Ovary (tissue), 9 donors: ENCODE results near the gene GPSM3. TPM values are rescaled to one million over a fixed set of nuclear protein-coding genes. Genes with fewer than 3 reads are reported as not detected.
"Not testable (repeated sequence)": the region's sequence is repeated elsewhere in the genome, so short reads cannot be mapped to it uniquely, and the experiment has no call there.

Source experiments
- DNase-seq, 5 donors: peaks; one replicate each; pipeline ENCODE4 v3.0.0-alpha.2; 2019 to 2020
- H3K27ac ChIP-seq, 2 donors: fragments of 200-600 bp; one replicate each; pipeline versions ENCODE4 v1.5.1 to v1.8.0; 2019 to 2022
- H3K27me3 ChIP-seq: fragments of 200-600 bp; one replicate; pipeline ENCODE4 v1.8.0; 2022
- H3K36me3 ChIP-seq: fragments of 200-600 bp; sonication (generic); one replicate; pipeline ENCODE4 v1.5.1; 2019
- H3K4me1 ChIP-seq: one replicate; pipeline ENCODE4 v1.8.1; 2013; ENCODE audit warnings: mild to moderate bottlenecking, moderate library complexity; ENCODE audit not compliant: insufficient read depth
- H3K4me3 ChIP-seq: fragments of 200-600 bp; sonication (generic); one replicate; pipeline ENCODE4 v1.5.1; 2017
- H3K9me3 ChIP-seq, 2 donors: fragments of 200-600 bp in 1 of 2; sonication (generic) in 1 of 2; one replicate each; pipeline versions ENCODE4 v1.5.1 to v1.8.1; 2013 to 2019; ENCODE audit warnings: mild to moderate bottlenecking in 1 of 2, moderate library complexity in 1 of 2
- EP300 ChIP-seq: sonication (generic); formaldehyde crosslinking; IDR thresholded peaks from one replicate; pipeline ENCODE4 v1.6.1; 2017; ENCODE audit warnings: antibody characterized with exemption
- POLR2A ChIP-seq: fragments of 450-650 bp; IDR thresholded peaks from one replicate; pipeline ENCODE4 v1.6.1; 2017; ENCODE audit warnings: antibody characterized with exemption, mild to moderate bottlenecking, moderate library complexity
- WGBS, 3 donors: extraction: QIAGEN DNeasy Blood & Tissue Kit in 1 of 3; methylation state at CpG; one replicate each; pipeline versions ENCODE4 v1.1.5 to v1.1.7; 2013 to 2017; 5-methylcytosine and 5-hydroxymethylcytosine counted together
- intact Hi-C, 4 donors: fragments of 100-400 bp; cut with DNase I; formaldehyde crosslinking; loops; one replicate each; pipeline versions ENCODE4 v1.11.0 to v1.15.1; 2022 to 2023
- polyA plus RNA-seq, 2 donors: library from polyadenylated mRNA; stranded (reverse); fragments of 200-250 nt in 1 of 2; fragments of 350-450 nt in 1 of 2; fragmentation: Illumina TruSeq in 1 of 2; extraction: RNeasy Lipid Tissue Mini Kit (QIAGEN cat#74804) in 1 of 2; gene quantifications; one replicate each; pipeline ENCODE4 v1.2.3, GENCODE V29; 2013 to 2014
- total RNA-seq, 7 donors: library from RNA; depleted of rRNA in 2 of 7; stranded (reverse); fragments of >200 nt in 2 of 7; fragmentation: NEBNext Ultra II Directional in 3 of 7; extraction: Animal tissue kit (Norgen Biotek cat#: 25700) in 3 of 7; gene quantifications; one replicate each; pipeline versions ENCODE4 v1.1.0 to v1.2.4, GENCODE V29; 2016 to 2023
- TF ChIP-seq, protein P1 (sequence below), 3 donors: fragments of 450-650 bp in 2 of 3; fragments of 200-600 bp in 1 of 3; IDR thresholded peaks; one replicate each; pipeline versions ENCODE4 v1.5.1 to v1.8.0; 2016 to 2022; ENCODE audit warnings: antibody characterized with exemption in 3 of 3, mild to moderate bottlenecking in 1 of 3
- donor health status: DM: no; HTN: no; CAD: no; lungs with moderate emphysema.
- donor health status: DM: no; HTN: no; CAD: no.
- donor health status: Bipolar disorder and iron deficiency.
- donor health status: DM: yes; HTN: yes; CAD: no.
- donor health status: DM: no; HTN: no; CAD: no.
- donor health status: DM: yes; HTN: yes; CAD: no.

The GPSM3 gene
- total and polyA plus RNA-seq, 9 donors, result 3.1 to 8.7 (median 5.2) TPM

DNA sequence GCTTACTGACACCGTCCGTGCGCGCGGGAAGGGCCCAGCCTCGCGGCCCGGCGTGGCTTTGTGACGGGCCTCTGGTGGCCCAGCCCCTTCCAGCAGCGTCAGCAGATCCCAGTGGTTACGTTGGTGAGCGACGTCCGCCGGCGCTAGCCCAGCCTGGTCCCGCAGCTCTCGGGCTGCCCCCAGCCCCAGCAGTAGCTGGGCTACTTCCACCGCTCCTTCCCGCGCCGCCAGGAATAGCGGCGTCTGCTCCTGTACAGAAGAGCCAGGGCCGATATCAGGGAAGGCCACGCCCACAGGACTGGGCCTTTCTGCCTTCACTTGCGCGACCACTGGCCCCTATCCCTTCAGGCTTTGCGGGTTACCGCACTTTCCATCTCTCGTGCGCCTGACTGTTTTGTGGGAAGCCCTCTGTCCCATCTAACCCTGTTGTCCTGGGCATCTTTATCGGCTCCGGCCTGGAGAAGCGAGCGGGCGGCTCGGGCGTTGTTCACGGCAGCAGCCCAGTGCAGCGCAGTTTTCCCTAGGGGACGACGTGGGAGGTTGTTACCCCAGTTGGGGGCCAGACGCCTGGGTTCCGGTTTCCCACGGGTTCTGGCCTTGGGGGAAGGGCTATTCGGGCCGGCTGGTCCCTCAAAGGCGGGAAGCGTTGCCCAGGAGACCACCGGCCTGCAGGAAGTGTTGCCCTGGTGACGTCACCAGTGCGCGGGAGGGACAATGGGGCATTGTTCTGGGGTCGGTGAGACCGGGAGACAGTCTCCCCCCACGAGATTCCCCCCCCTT is 3.6 kb upstream of the GPSM3 start:
- Histone ChIP-seq H3K27me3 (no peaks in the 10 kb centered on the region), H3K27ac (peak overlapping the region; percentile 98), H3K36me3 (no peaks in the 10 kb centered on the region), H3K9me3 (no peaks in the 10 kb centered on the region), H3K4me3 (peak overlapping the region; percentile 83), H3K4me1 (peaks cover 3% of the 10 kb centered on the region)
- TF ChIP-seq POLR2A (peak; percentile 100), EP300 (peak; percentile 96)
- TF ChIP-seq, protein P1, sequence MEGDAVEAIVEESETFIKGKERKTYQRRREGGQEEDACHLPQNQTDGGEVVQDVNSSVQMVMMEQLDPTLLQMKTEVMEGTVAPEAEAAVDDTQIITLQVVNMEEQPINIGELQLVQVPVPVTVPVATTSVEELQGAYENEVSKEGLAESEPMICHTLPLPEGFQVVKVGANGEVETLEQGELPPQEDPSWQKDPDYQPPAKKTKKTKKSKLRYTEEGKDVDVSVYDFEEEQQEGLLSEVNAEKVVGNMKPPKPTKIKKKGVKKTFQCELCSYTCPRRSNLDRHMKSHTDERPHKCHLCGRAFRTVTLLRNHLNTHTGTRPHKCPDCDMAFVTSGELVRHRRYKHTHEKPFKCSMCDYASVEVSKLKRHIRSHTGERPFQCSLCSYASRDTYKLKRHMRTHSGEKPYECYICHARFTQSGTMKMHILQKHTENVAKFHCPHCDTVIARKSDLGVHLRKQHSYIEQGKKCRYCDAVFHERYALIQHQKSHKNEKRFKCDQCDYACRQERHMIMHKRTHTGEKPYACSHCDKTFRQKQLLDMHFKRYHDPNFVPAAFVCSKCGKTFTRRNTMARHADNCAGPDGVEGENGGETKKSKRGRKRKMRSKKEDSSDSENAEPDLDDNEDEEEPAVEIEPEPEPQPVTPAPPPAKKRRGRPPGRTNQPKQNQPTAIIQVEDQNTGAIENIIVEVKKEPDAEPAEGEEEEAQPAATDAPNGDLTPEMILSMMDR (IDR thresholded peaks at IDR 0.05), result no peak
- peak; percentile 95 to 97 (median 97) for DNase-seq
- 0 to 1% (median 1%) methylated on average over 40 to 58 of the region's 58 CpGs for WGBS, 3 donors
- intact Hi-C loops, result loop anchor here in 1 of 4 donors (10.0 kb wide), 1 partner anchor 779 kb away; no protein-coding TSS in a partner anchor

DNA sequence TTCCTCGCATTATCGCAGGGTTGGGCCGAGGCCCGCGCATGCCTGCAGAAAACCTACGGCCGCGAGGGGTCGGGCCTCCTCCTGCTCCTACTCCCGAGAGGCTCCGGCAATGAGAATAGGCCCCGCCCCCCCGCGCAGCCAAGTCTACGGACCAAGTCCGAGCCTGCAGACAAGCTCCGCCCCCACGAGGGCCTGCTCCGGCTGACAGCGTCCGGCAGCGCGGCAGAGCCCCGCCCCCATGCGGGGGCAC is 3.1 kb upstream of the GPSM3 start:
- 0 to 2% (median 1%) methylated on average over 14 to 25 of the region's 25 CpGs for WGBS, 3 donors
- peak overlapping the region; percentile 83 for H3K4me3 ChIP-seq
- no peaks in the 10 kb centered on the region for H3K27me3 ChIP-seq
- TF ChIP-seq EP300 (no peak), POLR2A (no peak)
- TF ChIP-seq, protein P1 (IDR thresholded peaks at IDR 0.05), result peak; percentile 72 to 91 (median 73)
- intact Hi-C loops, result loop anchor here in 1 of 4 donors (10.0 kb wide), 1 partner anchor 779 kb away; no protein-coding TSS in a partner anchor
- no peaks in the 10 kb centered on the region for H3K9me3 ChIP-seq
- H3K27ac ChIP-seq, result peak overlapping the region in 1 of 2 donors; percentile 98
- H3K4me1 ChIP-seq, result peaks cover 6% of the 10 kb centered on the region
- DNase-seq, result peak; percentile 100
- no peaks in the 10 kb centered on the region for H3K36me3 ChIP-seq

DNA sequence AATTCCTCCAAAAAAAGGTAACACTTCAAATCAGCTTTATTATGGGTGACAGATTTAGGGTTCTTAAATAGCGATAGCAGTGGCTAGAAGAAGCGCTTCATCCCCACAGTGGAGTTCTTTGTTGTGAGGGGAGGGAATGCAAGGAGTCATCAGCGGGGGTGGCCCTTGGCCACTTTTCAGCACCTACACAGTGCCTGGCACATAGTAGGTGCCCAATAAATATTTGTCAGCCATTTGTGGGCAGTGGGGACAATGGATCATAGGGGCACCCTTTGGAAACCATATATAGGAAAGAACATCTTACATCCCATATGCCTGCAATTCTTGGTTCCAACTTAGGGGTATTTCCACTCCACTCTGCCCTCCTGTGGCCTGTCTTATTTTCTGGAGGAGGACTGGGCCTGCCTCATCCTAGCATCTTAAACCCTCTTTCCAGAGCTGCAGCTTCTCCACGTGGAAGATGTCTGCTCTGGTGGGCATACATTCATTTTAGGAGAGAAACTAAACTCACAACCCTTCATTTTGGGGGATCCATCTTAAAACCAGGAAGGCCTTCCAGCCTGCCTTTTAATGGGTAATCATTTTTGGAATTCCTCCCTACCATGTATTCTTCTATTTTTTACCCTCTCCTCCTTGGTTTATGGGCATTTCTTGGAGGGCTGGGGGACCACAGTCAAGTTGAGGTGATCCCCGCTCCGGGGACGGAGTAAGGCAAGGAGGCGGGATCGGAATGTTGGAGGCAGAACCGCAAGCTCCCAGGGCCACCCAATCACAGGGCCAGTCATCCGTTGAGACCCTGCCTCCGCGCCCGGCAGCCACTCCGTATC is 2.6 kb upstream of the GPSM3 start:
- Histone ChIP-seq H3K36me3 (no peaks in the 10 kb centered on the region), H3K27ac (peak overlapping the region; percentile 63 to 85), H3K4me3 (peak overlapping the region; percentile 29), H3K27me3 (no peaks in the 10 kb centered on the region), H3K9me3 (no peaks in the 10 kb centered on the region), H3K4me1 (peaks cover 6% of the 10 kb centered on the region)
- TF ChIP-seq EP300 (no peak), POLR2A (peak; percentile 84)
- TF ChIP-seq, protein P1 (IDR thresholded peaks at IDR 0.05), result peak in 1 of 3 donors; percentile 42
- DNase-seq, result peak in 4 of 5 donors; percentile 52 to 65 (median 54)
- intact Hi-C loops, result loop anchor here in 1 of 4 donors (10.0 kb wide), 1 partner anchor 780 kb away; no protein-coding TSS in a partner anchor
- 15 to 16% (median 16%) methylated on average over 15 of the region's 15 CpGs for WGBS, 3 donors

GRCh38 chr6:32194388-32194787 is 1.9 kb upstream of the GPSM3 start:
- Histone ChIP-seq H3K27ac (peak overlapping the region; percentile 63 to 85), H3K27me3 (no peaks in the 10 kb centered on the region), H3K4me3 (no peak overlapping the region), H3K4me1 (peaks cover 6% of the 10 kb centered on the region), H3K36me3 (no peaks in the 10 kb centered on the region), H3K9me3 (no peaks in the 10 kb centered on the region)
- DNase-seq, result no peak
- WGBS, 3 donors, result 92 to 95% (median 93%) methylated on average over 4 of the region's 4 CpGs
- intact Hi-C loops, result loop anchor here in 1 of 4 donors (10.0 kb wide), 1 partner anchor 780 kb away; no protein-coding TSS in a partner anchor
- TF ChIP-seq, protein P1 (IDR thresholded peaks at IDR 0.05), result no peak
- TF ChIP-seq EP300, result no peak
- no peak for TF ChIP-seq POLR2A

GRCh38 chr6:32193096-32193495 is 653 bp upstream of the GPSM3 start:
- not testable (repeated sequence) for H3K4me3 ChIP-seq, H3K36me3 ChIP-seq, H3K27me3 ChIP-seq, DNase-seq, H3K4me1 ChIP-seq, H3K27ac ChIP-seq, H3K9me3 ChIP-seq
- intact Hi-C loops, result loop anchor here in 1 of 4 donors (10.0 kb wide), 1 partner anchor 782 kb away; no protein-coding TSS in a partner anchor
- WGBS, 3 donors, result 84 to 87% (median 86%) methylated on average over 13 of the region's 13 CpGs
